Progenitor cell of endocrine pancreas (in vitro differentiated cells): ENCODE results near the gene ABLIM2. TPM values are rescaled to one million over a fixed set of nuclear protein-coding genes. Genes with fewer than 3 reads are reported as not detected.

Experiments
- DNase-seq: peaks from one replicate; pipeline ENCODE4 v3.0.0; 2021; ENCODE audit warnings: low spot score; ENCODE audit not compliant: unreplicated experiment
- H3K27ac Mint-ChIP-seq: 2 replicates; pipeline ENCODE4 v1.8.0; 2021; ENCODE audit warnings: mild to moderate bottlenecking, moderate library complexity, mixed read lengths
- H3K27me3 Mint-ChIP-seq: 2 replicates; pipeline ENCODE4 v1.8.0; 2021; ENCODE audit warnings: mixed read lengths
- H3K36me3 Mint-ChIP-seq: 2 replicates; pipeline ENCODE4 v1.8.0; 2022; ENCODE audit warnings: mixed read lengths; ENCODE audit not compliant: insufficient read depth
- H3K4me1 Mint-ChIP-seq: 2 replicates; pipeline ENCODE4 v1.8.0; 2021; ENCODE audit warnings: low read depth, mixed read lengths
- H3K4me3 Mint-ChIP-seq: 2 replicates; pipeline ENCODE4 v1.8.0; 2021; ENCODE audit warnings: low read depth, mild to moderate bottlenecking, moderate library complexity, mixed read lengths
- H3K9me3 Mint-ChIP-seq: 2 replicates; pipeline ENCODE4 v1.8.0; 2021; ENCODE audit warnings: low read depth, mixed read lengths
- CTCF ChIP-seq: fragments of 200-600 bp; sonication (generic); IDR thresholded peaks from one replicate; pipeline ENCODE4 v1.5.0; 2021; ENCODE audit warnings: antibody characterized with exemption, mild to moderate bottlenecking; ENCODE audit not compliant: unreplicated experiment
- total RNA-seq: library from RNA; stranded (reverse); gene quantifications from 2 replicates; pipeline ENCODE4 v1.2.1, GENCODE V29; 2021

The ABLIM2 gene
- total RNA-seq, 1 donor from 2014 or later, result 5.7 TPM

DNA sequence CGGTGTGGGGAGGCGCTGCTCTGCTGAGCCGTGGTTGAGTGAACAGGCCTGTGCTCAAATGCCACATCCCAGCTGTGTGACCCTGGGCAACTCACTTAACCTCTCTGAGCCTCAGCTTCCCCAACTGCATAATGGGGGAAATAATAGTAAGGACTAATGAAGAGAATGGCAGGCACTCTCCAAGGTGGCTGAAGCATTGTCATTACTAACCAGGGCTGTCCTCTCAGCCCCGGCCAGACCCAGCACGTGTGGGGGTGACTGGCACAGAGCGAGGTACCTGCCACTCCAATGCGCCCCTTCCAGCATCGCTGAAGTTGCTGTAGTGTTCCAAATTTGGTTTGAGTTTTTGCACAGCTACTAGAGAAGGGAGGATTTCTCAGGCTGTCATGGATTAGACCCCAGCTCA, 80.0 kb downstream of the ABLIM2 start:
- no peak for TF ChIP-seq CTCF
- Mint-ChIP-seq H3K27ac (no peak overlapping the region), H3K36me3 (no peaks in the 10 kb centered on the region), H3K4me1 (peaks cover 9% of the 10 kb centered on the region), H3K27me3 (peaks cover 13% of the 10 kb centered on the region), H3K4me3 (no peak overlapping the region), H3K9me3 (no peaks in the 10 kb centered on the region)
- DNase-seq, result no peak

DNA sequence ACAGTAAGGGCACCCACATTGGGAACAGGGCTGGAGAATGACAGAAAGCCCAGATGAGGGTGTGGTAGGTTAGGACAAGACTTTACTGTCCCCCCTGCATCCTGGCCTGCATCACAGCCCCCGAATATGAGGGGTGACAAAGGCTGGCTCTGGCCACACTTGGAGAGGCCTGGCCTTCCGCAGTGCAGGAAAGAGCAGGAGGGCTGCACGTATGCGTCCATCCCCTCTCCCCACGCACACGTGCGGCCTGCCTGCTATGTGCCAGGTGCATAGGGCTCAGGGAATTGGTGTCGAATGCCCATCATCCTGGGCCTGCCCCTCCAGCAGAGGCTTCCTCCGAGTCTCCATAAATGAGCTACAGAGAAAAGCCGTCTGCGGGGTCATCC, 80.5 kb downstream of the ABLIM2 start:
- Mint-ChIP-seq H3K9me3 (no peaks in the 10 kb centered on the region), H3K4me1 (peaks cover 9% of the 10 kb centered on the region), H3K27ac (no peak overlapping the region), H3K27me3 (peaks cover 13% of the 10 kb centered on the region), H3K36me3 (no peaks in the 10 kb centered on the region), H3K4me3 (no peak overlapping the region)
- no peak for DNase-seq
- no peak for TF ChIP-seq CTCF

DNA sequence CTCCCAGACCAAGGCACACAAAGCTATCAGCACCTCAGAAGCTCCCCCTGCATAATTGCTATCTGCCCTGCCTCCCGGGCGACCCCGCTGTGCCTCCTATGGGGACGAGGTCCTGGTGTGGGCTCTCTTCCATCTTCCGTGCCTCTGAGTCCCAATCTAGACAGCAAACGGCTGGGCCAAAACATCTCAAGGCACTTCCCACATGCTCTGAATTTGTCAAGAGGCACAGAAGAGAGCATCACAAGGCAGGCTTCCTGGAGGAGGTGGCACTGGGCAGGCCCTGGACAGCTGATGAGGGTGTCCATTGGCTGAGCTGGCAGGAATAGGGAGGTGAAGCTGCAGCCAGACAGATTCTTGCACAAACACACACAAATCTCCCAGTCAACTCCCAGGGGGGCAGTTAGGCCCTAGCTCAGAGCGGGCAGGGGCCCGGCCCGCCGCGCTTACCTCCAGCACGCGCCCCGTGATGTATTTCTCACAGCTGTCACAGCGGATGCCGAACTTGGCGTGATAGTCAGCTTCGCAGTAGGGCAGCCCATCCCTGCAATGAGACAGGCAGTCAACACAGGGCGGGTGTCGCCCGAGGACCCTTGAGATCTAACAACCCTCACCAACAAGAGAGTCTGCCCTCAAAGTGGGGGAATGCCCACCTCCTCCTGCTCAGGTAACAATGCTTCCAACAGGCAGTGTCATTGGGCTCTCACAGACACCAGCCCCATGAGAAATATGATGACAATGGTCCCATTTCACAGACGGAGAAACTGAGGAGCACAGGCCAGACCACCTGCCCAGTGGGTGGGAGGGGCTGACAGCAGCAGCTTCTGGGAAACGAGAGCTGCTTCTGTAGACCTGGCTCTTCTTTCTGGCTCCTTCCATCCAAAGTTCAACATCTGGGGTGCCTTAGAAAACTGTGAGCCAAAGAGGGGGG, 81.2 kb downstream of the ABLIM2 start:
- H3K9me3 Mint-ChIP-seq, result no peaks in the 10 kb centered on the region
- TF ChIP-seq CTCF, result no peak
- H3K4me3 Mint-ChIP-seq, result no peak overlapping the region
- no peak for DNase-seq
- peaks cover 19% of the 10 kb centered on the region for H3K27me3 Mint-ChIP-seq
- peaks cover 9% of the 10 kb centered on the region for H3K4me1 Mint-ChIP-seq
- no peak overlapping the region for H3K27ac Mint-ChIP-seq
- H3K36me3 Mint-ChIP-seq, result no peaks in the 10 kb centered on the region

DNA sequence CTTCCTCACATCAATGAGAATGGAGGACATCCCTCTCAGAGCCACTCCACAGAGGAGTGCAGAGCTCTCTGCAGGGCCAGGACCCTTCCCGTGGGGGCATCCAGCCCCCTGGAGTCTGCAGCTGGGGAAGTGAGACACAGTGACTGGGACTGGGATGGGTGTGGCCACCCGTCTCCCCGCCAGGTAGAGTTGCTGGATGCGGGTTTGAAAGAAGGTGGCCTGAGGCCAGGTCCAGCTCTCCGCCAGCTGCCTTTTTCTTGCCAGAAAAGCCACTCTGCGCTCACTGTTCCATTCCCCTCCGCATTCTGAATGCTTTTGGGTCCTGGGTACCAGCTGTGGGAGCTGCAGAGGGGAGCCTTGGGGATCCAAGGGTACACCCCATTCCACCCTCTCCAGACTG, 82.6 kb downstream of the ABLIM2 start:
- Mint-ChIP-seq H3K9me3 (no peaks in the 10 kb centered on the region), H3K27me3 (peaks cover 13% of the 10 kb centered on the region), H3K4me3 (no peak overlapping the region), H3K27ac (no peak overlapping the region), H3K4me1 (peaks cover 9% of the 10 kb centered on the region), H3K36me3 (no peaks in the 10 kb centered on the region)
- DNase-seq, result no peak
- no peak for TF ChIP-seq CTCF

DNA sequence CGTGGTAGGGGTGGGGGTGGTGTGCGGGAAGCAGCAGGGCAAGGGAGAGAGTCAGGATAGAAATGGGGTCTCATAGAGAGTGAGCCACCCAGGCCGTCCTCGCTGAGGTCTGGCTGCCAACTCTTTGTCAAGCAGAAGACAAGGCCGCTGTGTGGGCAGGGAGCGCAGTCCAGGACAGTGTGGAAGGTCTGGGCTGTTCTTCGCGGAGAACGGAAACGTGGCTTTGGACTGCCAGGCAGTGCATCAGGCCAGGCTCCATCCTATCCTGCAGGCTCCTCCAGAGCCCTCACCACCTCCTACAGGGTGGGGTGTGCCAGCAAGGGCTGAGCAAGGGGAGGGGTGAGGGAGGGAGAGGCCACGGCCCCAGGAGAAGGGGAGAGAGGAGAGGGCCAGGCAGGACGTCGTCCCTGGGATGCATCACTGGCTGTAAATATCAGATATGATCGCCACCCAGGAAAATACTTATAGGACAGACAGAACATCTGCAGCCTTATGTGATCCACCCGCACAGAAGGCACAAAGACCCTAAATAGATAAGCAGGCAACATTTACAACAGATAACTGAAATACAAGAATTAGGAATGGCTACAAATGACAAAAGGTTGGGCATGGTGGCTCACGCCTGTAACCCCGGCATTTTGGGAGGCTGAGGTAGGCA, 85.3 kb downstream of the ABLIM2 start:
- Mint-ChIP-seq H3K36me3 (no peaks in the 10 kb centered on the region), H3K27ac (no peak overlapping the region), H3K4me3 (no peak overlapping the region), H3K27me3 (peaks cover 8% of the 10 kb centered on the region), H3K4me1 (no peaks in the 10 kb centered on the region), H3K9me3 (no peaks in the 10 kb centered on the region)
- TF ChIP-seq CTCF, result no peak
- DNase-seq, result no peak
